HepG2 (cell line): Measurements from ENCODE around the gene FIZ1. TPM values are rescaled to one million over a fixed set of nuclear protein-coding genes. Genes with fewer than 3 reads are reported as not detected.

ENCODE experiments used
- AGO1 ChIP-seq: fragments of 200-400 bp; formaldehyde crosslinking; IDR thresholded peaks from 2 replicates; pipeline ENCODE4 v1.6.1; 2017; ENCODE audit warnings: mild to moderate bottlenecking, low read depth, low read length, moderate library complexity; ENCODE audit not compliant: poor library complexity, severe bottlenecking
- BRD4 ChIP-seq: sonication (generic); formaldehyde crosslinking; IDR thresholded peaks from 2 replicates; pipeline ENCODE4 v1.4.0; 2020; ENCODE audit warnings: missing genetic modification reagents
- MAZ ChIP-seq, 2 experiments: sonication (generic) in 1 of 2; formaldehyde crosslinking in 1 of 2; IDR thresholded peaks; 2 replicates each; pipeline versions ENCODE4 v1.5.0 to v1.6.1; 2012 to 2020; ENCODE audit warnings: low read depth in 2 of 2, mild to moderate bottlenecking in 2 of 2, borderline replicate concordance in 1 of 2, improper control_type of control experiment in 1 of 2, low read length in 1 of 2, missing genetic modification reagents in 1 of 2, moderate library complexity in 1 of 2
- MED13 ChIP-seq: sonication (generic); formaldehyde crosslinking; IDR thresholded peaks from 2 replicates; pipeline ENCODE4 v1.5.0; 2020; ENCODE audit warnings: missing genetic modification reagents
- RNF2 ChIP-seq: fragments of 450-650 bp; conservative IDR thresholded peaks from 2 replicates; pipeline ENCODE4 v1.6.1; 2016; ENCODE audit warnings: low read depth
- SMARCC2 ChIP-seq: fragments of 450-650 bp; IDR thresholded peaks from 2 replicates; pipeline ENCODE4 v1.6.1; 2017; ENCODE audit warnings: antibody characterized with exemption, mild to moderate bottlenecking
- SMYD3 ChIP-seq: sonication (generic); formaldehyde crosslinking; IDR thresholded peaks from 2 replicates; pipeline ENCODE4 v1.8.1; 2023; ENCODE audit warnings: mild to moderate bottlenecking, missing genetic modification reagents
- SP4 ChIP-seq: sonication (generic); formaldehyde crosslinking; IDR thresholded peaks from 2 replicates; pipeline ENCODE4 v1.8.1; 2023; ENCODE audit warnings: mild to moderate bottlenecking, missing genetic modification reagents
- SP5 ChIP-seq: IDR thresholded peaks from 2 replicates; pipeline ENCODE4 v1.6.1; 2016; ENCODE audit warnings: low read depth, borderline replicate concordance
- STAT5B ChIP-seq: sonication (generic); formaldehyde crosslinking; IDR thresholded peaks from 2 replicates; pipeline ENCODE4 v1.4.0; 2020; ENCODE audit warnings: missing genetic modification reagents
- SUZ12 ChIP-seq: fragments of 150-350 bp; IDR thresholded peaks from 2 replicates; pipeline ENCODE4 v1.6.1; 2014; ENCODE audit warnings: low read depth, low read length
- TGIF2 ChIP-seq: IDR thresholded peaks from 2 replicates; pipeline ENCODE4 v1.6.1; 2016; ENCODE audit warnings: control low read depth, missing compliant biosample characterization
- ZFX ChIP-seq: sonication (generic); formaldehyde crosslinking; IDR thresholded peaks from 2 replicates; pipeline ENCODE4 v1.4.0; 2020; ENCODE audit warnings: mild to moderate bottlenecking, low read depth, missing genetic modification reagents, moderate library complexity
- ZNF562 ChIP-seq: sonication (generic); formaldehyde crosslinking; IDR thresholded peaks from 2 replicates; pipeline ENCODE4 v1.8.0; 2022; ENCODE audit warnings: missing genetic modification reagents, borderline replicate concordance
- ZNF7 ChIP-seq: IDR thresholded peaks from 2 replicates; pipeline ENCODE4 v1.6.1; 2016; ENCODE audit warnings: missing biosample characterization, missing genetic modification reagents
- ZNF720 ChIP-seq: sonication (generic); formaldehyde crosslinking; IDR thresholded peaks from 2 replicates; pipeline ENCODE4 v1.4.0; 2020; ENCODE audit warnings: missing genetic modification reagents
- polyA plus RNA-seq, 8 experiments: library from polyadenylated mRNA; depleted of rRNA in 3 of 8; stranded (reverse) in 7 of 8; unstranded in 1 of 8; fragments of >200 nt; fragmentation: Illumina TruSeq in 4 of 8; extraction: Trizol in 4 of 8; gene quantifications; 2 replicates each; pipeline versions ENCODE4 v1.2.1 to v1.2.3, GENCODE V29; 2011 to 2016; ENCODE audit warnings: low read depth in 4 of 8, missing spikeins in 1 of 8, mixed read lengths in 1 of 8; ENCODE audit not compliant: insufficient read depth in 1 of 8
- total RNA-seq, 5 experiments: library from RNA; depleted of rRNA; stranded (reverse); fragments of >200 nt; fragmentation: Illumina TruSeq; extraction: Trizol; gene quantifications; 2 replicates each; pipeline ENCODE4 v1.2.3, GENCODE V29; 2016; ENCODE audit warnings: low read depth in 1 of 5
- TF ChIP-seq, protein P1 (sequence below): sonication (generic); formaldehyde crosslinking; IDR thresholded peaks from 2 replicates; pipeline ENCODE4 v1.5.0; 2020; ENCODE audit warnings: missing genetic modification reagents
- TF ChIP-seq, protein P2 (sequence below): sonication (generic); formaldehyde crosslinking; IDR thresholded peaks from 2 replicates; pipeline ENCODE4 v1.9.0; 2022; ENCODE audit warnings: low read depth, missing genetic modification reagents
- TF ChIP-seq, protein P3 (sequence below): sonication (generic); formaldehyde crosslinking; IDR thresholded peaks from 2 replicates; pipeline ENCODE4 v1.9.0; 2021; ENCODE audit warnings: missing genetic modification reagents, borderline replicate concordance
- TF ChIP-seq, protein P4 (sequence below): sonication (generic); formaldehyde crosslinking; IDR thresholded peaks from 2 replicates; pipeline ENCODE4 v1.8.0; 2022; ENCODE audit warnings: mild to moderate bottlenecking, missing genetic modification reagents, moderate library complexity
- TF ChIP-seq, protein P5 (sequence below): sonication (generic); formaldehyde crosslinking; IDR thresholded peaks from 2 replicates; pipeline ENCODE4 v1.8.1; 2022; ENCODE audit warnings: mild to moderate bottlenecking, missing genetic modification reagents
- TF ChIP-seq, protein P6 (sequence below): sonication (generic); formaldehyde crosslinking; IDR thresholded peaks from 2 replicates; pipeline ENCODE4 v1.8.0; 2022; ENCODE audit warnings: missing genetic modification reagents, mild to moderate bottlenecking, borderline replicate concordance

Gene FIZ1
- total and polyA plus RNA-seq, 2 of the 13 experiments (the other 11 are each of a cell fraction or from before 2014, with no cell fraction given): 3.6 to 5.9 TPM

DNA sequence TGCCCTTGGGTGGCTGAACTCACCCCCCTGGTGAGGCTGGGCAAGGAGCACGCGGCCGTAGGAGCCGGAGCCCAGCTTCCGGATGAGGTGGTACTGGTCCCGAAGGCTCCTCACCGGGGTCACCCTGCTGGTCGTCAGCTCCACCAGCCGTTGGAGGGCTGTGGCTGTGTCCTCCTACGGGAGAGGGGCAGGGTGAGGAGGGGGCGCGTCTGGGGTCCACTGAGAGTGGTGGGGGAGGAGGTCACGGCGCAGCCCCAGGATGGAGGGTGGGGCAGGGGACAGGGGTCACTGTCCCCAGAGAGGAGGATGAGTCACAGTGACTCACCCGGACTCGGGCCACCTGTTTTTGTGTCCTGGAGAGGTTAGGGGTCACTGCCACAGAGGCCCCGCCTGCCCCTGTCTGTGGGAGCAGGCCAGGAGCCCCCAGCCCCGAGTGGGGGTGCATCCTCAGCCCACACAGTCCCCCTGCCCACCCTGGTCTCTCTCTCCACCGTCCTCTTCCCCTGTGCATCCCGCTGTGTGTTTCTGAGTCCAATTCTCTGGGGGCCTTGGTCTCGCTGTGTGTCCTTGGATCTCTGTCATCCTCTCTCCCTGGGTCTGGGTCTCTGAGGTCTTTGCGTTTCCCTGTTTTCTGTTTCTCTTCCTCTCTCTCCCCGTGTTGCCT is 54.4 kb downstream of the FIZ1 start (continued):
- TF ChIP-seq, protein P1, sequence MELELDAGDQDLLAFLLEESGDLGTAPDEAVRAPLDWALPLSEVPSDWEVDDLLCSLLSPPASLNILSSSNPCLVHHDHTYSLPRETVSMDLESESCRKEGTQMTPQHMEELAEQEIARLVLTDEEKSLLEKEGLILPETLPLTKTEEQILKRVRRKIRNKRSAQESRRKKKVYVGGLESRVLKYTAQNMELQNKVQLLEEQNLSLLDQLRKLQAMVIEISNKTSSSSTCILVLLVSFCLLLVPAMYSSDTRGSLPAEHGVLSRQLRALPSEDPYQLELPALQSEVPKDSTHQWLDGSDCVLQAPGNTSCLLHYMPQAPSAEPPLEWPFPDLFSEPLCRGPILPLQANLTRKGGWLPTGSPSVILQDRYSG (CRISPR knock-in tag): no peak
- TF ChIP-seq SP4: no peak
- no peak for TF ChIP-seq SUZ12
- TF ChIP-seq, protein P2, sequence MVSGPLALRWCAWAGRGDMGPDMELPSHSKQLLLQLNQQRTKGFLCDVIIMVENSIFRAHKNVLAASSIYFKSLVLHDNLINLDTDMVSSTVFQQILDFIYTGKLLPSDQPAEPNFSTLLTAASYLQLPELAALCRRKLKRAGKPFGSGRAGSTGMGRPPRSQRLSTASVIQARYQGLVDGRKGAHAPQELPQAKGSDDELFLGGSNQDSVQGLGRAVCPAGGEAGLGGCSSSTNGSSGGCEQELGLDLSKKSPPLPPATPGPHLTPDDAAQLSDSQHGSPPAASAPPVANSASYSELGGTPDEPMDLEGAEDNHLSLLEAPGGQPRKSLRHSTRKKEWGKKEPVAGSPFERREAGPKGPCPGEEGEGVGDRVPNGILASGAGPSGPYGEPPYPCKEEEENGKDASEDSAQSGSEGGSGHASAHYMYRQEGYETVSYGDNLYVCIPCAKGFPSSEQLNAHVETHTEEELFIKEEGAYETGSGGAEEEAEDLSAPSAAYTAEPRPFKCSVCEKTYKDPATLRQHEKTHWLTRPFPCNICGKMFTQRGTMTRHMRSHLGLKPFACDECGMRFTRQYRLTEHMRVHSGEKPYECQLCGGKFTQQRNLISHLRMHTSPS (CRISPR knock-in tag): no peak
- TF ChIP-seq ZFX: no peak
- TF ChIP-seq MAZ (IDR thresholded peaks at IDR 0.05; ENCODE audit: borderline replicate concordance, low read depth, low read length): 0 out of 2 replicates have a peak, but pooled peaks have one; percentile 42
- no peak for TF ChIP-seq MAZ (CRISPR knock-in tag; IDR thresholded peaks at IDR 0.05; ENCODE audit: low read depth)
- TF ChIP-seq MED13 (CRISPR knock-in tag): no peak
- TF ChIP-seq RNF2: no peak
- peak; percentile 52 for TF ChIP-seq AGO1
- no peak for TF ChIP-seq BRD4 (CRISPR knock-in tag)
- TF ChIP-seq ZNF562 (CRISPR knock-in tag): no peak
- TF ChIP-seq STAT5B (CRISPR knock-in tag): no peak
- no peak for TF ChIP-seq SMARCC2
- TF ChIP-seq, protein P3, sequence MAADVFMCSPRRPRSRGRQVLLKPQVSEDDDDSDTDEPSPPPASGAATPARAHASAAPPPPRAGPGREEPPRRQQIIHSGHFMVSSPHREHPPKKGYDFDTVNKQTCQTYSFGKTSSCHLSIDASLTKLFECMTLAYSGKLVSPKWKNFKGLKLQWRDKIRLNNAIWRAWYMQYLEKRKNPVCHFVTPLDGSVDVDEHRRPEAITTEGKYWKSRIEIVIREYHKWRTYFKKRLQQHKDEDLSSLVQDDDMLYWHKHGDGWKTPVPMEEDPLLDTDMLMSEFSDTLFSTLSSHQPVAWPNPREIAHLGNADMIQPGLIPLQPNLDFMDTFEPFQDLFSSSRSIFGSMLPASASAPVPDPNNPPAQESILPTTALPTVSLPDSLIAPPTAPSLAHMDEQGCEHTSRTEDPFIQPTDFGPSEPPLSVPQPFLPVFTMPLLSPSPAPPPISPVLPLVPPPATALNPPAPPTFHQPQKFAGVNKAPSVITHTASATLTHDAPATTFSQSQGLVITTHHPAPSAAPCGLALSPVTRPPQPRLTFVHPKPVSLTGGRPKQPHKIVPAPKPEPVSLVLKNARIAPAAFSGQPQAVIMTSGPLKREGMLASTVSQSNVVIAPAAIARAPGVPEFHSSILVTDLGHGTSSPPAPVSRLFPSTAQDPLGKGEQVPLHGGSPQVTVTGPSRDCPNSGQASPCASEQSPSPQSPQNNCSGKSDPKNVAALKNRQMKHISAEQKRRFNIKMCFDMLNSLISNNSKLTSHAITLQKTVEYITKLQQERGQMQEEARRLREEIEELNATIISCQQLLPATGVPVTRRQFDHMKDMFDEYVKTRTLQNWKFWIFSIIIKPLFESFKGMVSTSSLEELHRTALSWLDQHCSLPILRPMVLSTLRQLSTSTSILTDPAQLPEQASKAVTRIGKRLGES: no peak
- TF ChIP-seq, protein P4, sequence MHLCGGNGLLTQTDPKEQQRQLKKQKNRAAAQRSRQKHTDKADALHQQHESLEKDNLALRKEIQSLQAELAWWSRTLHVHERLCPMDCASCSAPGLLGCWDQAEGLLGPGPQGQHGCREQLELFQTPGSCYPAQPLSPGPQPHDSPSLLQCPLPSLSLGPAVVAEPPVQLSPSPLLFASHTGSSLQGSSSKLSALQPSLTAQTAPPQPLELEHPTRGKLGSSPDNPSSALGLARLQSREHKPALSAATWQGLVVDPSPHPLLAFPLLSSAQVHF (CRISPR knock-in tag): no peak
- TF ChIP-seq, protein P5, sequence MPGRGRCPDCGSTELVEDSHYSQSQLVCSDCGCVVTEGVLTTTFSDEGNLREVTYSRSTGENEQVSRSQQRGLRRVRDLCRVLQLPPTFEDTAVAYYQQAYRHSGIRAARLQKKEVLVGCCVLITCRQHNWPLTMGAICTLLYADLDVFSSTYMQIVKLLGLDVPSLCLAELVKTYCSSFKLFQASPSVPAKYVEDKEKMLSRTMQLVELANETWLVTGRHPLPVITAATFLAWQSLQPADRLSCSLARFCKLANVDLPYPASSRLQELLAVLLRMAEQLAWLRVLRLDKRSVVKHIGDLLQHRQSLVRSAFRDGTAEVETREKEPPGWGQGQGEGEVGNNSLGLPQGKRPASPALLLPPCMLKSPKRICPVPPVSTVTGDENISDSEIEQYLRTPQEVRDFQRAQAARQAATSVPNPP (CRISPR knock-in tag): no peak
- no peak for TF ChIP-seq ZNF7
- no peak for TF ChIP-seq TGIF2 (CRISPR knock-in tag)
- TF ChIP-seq SMYD3 (CRISPR knock-in tag): no peak
- TF ChIP-seq ZNF720 (CRISPR knock-in tag): no peak
- peak; percentile 69 for TF ChIP-seq SP5 (CRISPR knock-in tag)
- TF ChIP-seq, protein P6, sequence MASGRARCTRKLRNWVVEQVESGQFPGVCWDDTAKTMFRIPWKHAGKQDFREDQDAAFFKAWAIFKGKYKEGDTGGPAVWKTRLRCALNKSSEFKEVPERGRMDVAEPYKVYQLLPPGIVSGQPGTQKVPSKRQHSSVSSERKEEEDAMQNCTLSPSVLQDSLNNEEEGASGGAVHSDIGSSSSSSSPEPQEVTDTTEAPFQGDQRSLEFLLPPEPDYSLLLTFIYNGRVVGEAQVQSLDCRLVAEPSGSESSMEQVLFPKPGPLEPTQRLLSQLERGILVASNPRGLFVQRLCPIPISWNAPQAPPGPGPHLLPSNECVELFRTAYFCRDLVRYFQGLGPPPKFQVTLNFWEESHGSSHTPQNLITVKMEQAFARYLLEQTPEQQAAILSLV (CRISPR knock-in tag): no peak
